GM13977 (cell line): Measurements from ENCODE around the gene RACK1.
"Not testable (repeated sequence)": the region's sequence is repeated elsewhere in the genome, so short reads cannot be mapped to it uniquely, and the experiment has no call there.

Experiments used
- DNase-seq: peaks from one replicate; pipeline ENCODE4 v3.0.0; 2012; ENCODE audit warnings: low spot score
- in situ Hi-C: fragments of 300-500 bp; cut with MboI; formaldehyde crosslinking; loops from one replicate; pipeline ENCODE4 v1.12.0; 2022; ENCODE audit warnings: low sequenced_read_pairs, low pct_unique_long_range_greater_than_20kb, mixed read lengths, inconsistent platforms; ENCODE audit not compliant: unreplicated experiment
- TF ChIP-seq, protein P1 (sequence below): IDR thresholded peaks from 2 replicates; pipeline ENCODE4 v1.5.1; 2012; ENCODE audit warnings: mild to moderate bottlenecking, control low read depth; ENCODE audit not compliant: insufficient read depth; ENCODE audit errors: extremely low read depth, missing control alignments

RACK1 gene

DNA sequence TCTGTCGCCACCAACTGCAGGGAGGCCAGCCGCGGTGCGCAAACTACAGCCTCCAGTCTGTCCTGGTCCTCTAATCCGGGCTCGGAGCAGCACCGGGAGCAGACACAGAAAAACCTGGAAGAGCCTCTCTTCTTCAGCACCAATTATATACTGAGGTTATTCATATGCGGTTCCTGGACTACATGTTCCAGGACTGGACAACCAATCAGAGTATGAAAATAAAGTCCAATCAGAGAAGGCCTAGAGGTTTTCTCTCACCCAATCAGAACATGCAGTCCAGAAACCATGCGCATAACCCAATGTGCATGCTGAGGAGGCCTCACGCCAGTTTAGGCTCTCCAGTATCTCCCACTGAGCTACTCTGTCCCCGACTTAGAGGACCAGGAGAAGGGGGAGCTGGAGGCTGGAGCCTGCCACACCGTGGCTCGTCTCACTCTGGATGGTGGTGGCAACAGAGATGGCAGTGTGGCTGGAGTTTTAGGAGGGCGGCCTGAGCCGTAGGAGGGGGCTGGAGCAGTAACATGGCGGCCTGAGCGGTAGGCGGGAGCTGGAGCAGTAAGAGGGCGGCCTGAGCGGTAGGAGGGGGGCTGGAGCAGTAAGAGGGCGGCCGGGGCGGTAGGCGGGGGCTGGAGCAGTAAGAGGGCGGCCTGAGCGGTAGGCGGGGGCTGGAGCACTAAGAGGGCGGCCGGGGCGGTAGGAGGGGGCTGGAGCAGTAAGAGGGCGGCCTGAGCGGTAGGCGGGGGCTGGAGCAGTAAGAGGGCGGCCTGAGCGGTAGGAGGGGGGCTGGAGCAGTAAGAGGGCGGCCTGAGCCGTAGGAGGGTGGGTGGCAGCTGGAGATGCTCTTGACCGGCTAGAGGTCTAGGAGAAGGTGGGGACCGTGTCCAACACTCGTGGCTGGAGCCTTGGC is 37.6 kb upstream of the RACK1 start:
- in situ Hi-C loops = no loop called here
- DNase-seq = no peak
- TF ChIP-seq, protein P1, sequence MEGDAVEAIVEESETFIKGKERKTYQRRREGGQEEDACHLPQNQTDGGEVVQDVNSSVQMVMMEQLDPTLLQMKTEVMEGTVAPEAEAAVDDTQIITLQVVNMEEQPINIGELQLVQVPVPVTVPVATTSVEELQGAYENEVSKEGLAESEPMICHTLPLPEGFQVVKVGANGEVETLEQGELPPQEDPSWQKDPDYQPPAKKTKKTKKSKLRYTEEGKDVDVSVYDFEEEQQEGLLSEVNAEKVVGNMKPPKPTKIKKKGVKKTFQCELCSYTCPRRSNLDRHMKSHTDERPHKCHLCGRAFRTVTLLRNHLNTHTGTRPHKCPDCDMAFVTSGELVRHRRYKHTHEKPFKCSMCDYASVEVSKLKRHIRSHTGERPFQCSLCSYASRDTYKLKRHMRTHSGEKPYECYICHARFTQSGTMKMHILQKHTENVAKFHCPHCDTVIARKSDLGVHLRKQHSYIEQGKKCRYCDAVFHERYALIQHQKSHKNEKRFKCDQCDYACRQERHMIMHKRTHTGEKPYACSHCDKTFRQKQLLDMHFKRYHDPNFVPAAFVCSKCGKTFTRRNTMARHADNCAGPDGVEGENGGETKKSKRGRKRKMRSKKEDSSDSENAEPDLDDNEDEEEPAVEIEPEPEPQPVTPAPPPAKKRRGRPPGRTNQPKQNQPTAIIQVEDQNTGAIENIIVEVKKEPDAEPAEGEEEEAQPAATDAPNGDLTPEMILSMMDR = no peak

DNA sequence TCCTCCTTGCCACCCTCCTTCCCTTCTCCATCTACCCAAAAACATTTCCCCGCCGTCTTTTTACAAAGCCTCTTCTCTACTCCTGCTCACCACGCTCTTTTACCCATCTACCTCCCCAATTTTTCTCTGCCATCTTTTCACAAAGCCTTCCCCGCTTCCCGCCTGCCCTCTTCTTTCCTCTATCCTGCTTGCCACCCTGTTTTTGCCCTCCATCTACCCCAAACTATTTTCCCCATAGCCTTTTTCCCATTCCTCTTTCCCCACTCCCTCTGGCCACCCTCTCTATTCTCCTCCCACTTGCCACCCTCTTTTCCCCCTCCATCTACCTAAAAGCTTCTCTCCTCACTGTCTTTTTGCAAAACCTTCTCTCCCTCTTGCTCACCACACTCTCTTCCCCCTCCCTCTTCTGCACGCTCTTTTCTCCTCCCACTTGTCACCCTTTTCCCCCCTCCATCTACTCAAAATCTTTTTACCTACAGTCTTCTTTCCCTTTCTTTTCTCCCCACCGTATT is 36.6 kb upstream of the RACK1 start:
- DNase-seq = no peak
- TF ChIP-seq, protein P1 = no peak
- in situ Hi-C loops = no loop called here

DNA sequence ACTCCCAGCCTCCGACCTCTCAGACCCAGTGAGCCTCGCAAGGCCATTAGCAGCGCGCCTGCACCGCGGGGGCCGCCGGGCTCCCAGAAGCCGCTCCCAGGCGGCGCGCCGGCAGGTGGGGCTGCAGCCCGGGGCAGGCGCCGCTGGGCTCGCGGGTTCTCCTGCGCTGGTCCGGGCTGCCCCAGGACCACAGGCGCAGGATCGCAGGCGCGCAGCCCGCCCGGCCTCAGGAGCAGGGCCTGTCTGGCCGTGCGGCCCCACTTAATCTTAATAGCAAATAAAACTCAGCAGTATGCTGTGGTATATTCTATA is 29.7 kb upstream of the RACK1 start:
- DNase-seq, in situ Hi-C loops: not testable (repeated sequence)
- TF ChIP-seq, protein P1 = peak; percentile 27

DNA sequence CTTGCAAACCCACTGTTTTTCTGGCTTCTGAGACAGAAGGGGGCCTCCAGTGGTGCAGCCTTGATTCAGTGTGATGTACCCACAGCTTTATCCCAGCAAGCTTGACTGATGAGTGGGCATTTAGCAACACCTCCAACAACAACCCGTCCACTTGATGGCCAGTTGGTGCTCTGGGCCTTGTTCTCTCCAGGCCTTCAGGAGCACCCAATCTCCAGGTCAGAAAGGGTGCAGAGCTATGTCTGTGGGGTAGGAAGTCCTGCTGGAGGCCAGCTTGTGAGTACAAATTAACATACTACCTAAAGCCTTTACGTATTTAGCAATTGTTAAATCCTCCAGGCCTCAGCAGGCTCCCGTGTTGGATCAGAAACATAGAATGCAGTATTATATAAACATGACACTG is 27.4 kb upstream of the RACK1 start:
- TF ChIP-seq, protein P1 = no peak
- no peak for DNase-seq
- in situ Hi-C loops = no loop called here

DNA sequence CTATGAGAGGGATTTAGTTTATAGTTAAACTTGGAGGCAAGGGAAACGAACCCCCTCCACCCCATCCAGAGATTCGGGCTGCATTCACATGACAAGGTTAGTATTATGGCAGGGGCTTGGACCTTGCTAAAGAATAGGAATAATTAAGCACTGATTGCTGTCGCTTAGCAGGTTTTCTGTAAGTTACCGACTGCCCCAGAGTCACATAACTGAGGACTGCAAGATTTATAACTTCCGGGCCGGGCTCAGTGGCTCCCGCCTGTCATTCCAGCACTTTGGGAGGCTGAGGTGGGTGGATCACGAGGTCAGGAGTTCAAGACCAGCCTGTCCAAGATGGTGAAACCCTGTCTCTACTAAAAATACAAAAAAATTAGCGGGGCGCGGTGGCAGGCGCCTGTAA is 24.2 kb upstream of the RACK1 start:
- DNase-seq, in situ Hi-C loops: not testable (repeated sequence)

DNA sequence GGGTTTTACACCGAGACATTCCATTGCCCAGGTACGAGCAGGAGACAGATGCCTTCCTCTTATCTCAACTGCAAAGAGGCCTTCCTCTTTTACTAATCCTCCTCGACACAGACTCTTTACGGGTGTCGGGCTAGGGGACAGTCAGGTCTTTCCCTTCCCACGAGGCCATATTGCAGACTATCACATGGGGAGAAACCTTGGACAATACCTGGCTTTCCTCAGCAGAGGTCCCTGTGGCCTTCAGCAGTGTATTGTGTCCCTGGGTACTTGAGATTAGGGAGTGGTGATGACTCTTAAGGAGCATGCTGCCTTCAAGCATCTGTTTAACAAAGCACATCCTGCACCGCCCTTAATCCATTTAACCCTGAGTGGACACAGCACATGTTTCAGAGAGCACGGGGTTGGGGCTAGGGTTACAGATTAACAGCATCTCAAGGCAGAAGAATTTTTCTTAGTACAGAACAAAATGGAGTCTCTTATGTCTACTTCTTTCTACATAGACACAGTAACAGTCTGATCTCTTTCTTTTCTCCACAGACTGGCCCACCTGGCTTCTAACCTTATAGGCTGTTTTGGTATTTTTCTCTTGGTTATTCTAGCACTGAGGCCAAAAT is 23.7 kb upstream of the RACK1 start:
- in situ Hi-C loops, DNase-seq: not testable (repeated sequence)

DNA sequence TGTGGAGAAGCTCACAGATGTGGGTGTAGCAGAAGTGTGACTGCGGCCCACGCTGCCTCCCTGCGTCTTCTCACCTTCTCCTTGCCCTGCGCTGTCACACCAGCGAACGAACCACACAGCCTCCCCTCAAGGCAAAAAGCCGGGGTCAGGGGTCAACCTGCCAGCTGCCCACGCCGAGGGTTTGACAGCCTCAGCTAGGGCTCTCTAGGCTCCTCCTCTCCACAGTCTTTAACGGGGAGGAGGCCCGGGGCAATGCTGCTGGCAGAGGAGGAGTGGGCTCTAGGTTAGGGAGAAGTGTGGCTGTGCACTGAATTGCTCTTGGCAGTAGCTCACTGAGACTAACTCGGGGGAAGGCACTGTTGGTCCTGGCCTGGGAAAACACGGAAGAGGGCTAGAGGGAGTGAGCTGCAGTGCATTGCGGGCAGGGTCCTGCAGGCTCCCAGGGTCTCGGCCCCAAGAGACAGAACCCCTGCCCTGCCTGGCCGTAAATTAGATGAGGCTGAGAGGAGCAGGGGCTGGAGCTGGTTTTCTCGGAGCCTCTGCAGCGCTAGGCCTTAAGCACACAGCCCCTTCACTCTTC is 21.5 kb upstream of the RACK1 start:
- in situ Hi-C loops = no loop called here
- DNase-seq = no peak
- TF ChIP-seq, protein P1 = no peak
